GM12864 (cell line): ENCODE results near the gene FAM110A.

ENCODE experiments used
- DNase-seq: peaks from one replicate; pipeline ENCODE4 v3.0.0-alpha.2; 2011; ENCODE audit warnings: low read depth
- H3K4me3 ChIP-seq: 2 replicates; pipeline ENCODE4 v1.5.1; 2011; ENCODE audit warnings: mild to moderate bottlenecking, low read depth, low read length, control low read depth
- TF ChIP-seq, protein P1 (sequence below): IDR thresholded peaks from 2 replicates; pipeline ENCODE4 v1.5.1; 2011; ENCODE audit warnings: low read depth, mild to moderate bottlenecking, moderate library complexity, low read length, control low read depth, inconsistent platforms; ENCODE audit errors: missing control alignments

Gene FAM110A

DNA sequence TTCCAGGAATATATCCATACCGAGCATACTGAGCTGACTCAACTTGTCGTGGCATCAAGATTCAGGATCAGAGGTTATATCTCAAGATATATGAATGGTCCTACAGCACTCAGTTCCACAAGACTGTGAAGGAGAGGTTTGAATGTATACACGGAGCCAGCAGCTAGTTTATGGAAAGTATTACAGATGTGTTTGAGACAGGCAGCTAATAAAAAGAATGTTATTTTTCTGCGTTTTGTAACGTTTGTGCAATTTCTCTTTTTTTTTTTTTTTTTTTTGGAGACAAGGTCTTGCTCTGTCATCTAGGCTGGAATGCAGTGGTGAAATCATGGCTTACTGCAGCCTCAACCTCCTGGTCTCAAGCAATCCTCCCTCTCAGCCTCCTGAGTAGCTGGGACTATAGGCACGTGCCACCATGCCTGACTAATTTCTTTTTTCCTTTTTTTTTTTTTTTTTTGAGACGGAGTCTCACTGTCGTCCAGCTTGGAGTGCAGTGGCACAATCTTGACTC is 3.4 kb upstream of the FAM110A start:
- H3K4me3 ChIP-seq = no peak overlapping the region
- TF ChIP-seq, protein P1, sequence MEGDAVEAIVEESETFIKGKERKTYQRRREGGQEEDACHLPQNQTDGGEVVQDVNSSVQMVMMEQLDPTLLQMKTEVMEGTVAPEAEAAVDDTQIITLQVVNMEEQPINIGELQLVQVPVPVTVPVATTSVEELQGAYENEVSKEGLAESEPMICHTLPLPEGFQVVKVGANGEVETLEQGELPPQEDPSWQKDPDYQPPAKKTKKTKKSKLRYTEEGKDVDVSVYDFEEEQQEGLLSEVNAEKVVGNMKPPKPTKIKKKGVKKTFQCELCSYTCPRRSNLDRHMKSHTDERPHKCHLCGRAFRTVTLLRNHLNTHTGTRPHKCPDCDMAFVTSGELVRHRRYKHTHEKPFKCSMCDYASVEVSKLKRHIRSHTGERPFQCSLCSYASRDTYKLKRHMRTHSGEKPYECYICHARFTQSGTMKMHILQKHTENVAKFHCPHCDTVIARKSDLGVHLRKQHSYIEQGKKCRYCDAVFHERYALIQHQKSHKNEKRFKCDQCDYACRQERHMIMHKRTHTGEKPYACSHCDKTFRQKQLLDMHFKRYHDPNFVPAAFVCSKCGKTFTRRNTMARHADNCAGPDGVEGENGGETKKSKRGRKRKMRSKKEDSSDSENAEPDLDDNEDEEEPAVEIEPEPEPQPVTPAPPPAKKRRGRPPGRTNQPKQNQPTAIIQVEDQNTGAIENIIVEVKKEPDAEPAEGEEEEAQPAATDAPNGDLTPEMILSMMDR = no peak
- DNase-seq = no peak

DNA sequence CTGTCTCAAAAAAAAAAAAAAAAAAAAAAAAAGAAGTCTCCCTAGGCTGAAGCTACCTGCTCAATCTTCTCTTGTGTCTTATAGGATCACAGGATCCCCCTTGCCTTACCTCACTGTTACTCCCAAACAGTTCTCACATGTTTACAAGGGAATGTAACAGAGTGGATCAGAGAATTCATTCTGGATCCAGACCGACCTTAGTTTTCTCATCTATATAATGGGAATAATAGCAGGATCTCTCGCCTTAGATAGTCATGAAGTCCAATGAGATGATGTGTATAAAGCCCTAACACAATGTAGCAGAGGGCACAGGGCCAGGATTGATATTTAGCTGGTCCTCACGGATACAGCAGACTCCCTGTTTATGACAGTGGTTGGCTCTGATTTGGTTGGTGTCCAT is 2.3 kb upstream of the FAM110A start:
- no peak overlapping the region for H3K4me3 ChIP-seq
- TF ChIP-seq, protein P1 = no peak
- DNase-seq = no peak

DNA sequence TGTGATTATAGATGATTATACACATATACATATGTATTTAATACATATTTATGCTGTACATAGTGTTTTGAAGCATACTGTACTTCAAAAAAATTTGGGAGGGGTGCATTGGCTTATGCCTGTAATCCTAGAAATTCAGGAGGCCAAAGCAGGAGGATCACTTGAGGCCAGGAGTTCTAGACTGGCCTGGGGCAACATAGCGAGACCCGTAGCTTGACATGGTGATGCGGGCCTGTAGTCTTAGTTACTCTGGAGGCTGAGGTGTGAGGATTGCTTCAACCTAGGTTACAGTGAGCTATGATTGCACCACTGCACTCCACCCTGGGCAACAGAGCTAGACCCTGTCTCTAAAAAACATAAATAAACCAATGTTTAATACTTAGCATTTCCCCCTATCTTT is 1.6 kb upstream of the FAM110A start:
- DNase-seq = no peak
- TF ChIP-seq, protein P1 = no peak
- no peak overlapping the region for H3K4me3 ChIP-seq

DNA sequence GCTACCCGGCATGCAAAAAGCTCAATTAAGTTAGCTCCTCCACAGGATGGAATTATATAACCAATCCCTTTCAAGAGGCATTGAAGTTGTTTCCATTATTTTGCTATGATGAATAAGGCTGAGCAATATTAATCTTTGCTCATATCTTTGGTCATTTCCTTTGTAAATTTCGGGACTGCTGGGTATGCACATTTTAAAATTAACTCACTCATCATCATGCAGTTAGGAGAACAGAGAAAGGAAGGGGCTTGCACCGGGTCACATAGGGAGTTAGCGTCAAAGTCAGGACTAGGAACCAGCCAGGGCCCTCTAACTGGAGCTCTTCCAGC is 430 bp upstream of the FAM110A start:
- H3K4me3 ChIP-seq = peak overlapping the region; percentile 94
- TF ChIP-seq, protein P1 = no peak
- no peak for DNase-seq

DNA sequence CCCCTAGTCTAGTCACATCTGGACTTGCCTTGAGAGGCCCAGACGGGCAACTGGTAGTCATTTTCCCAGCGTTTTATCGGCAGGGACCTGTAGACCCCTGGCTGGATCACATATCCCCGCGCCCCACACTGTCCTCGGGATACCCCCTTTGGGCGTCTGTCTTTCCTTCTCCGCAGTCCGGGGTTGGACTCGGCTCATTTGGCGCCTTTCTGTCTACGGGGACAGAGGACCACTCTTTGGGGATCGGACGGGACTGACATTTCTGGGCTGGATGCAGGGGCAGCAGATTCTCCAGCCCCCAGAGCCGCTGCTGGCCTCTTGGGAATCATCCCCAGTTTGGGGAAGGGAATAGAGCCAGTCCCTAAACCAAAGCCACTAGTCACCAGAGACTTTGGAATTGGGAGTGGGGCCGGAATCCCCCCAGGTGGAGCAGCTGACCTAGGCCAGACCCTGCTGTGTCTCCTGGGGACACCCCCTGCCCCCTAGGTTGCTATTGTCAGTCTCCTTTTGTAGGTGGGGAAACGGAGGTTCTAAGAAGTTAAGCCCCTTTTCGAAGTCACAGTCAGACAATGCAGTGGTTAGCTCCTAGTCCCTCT is 734 bp downstream of the FAM110A start:
- TF ChIP-seq, protein P1 = no peak
- H3K4me3 ChIP-seq = peak overlapping the region; percentile 94
- no peak for DNase-seq

DNA sequence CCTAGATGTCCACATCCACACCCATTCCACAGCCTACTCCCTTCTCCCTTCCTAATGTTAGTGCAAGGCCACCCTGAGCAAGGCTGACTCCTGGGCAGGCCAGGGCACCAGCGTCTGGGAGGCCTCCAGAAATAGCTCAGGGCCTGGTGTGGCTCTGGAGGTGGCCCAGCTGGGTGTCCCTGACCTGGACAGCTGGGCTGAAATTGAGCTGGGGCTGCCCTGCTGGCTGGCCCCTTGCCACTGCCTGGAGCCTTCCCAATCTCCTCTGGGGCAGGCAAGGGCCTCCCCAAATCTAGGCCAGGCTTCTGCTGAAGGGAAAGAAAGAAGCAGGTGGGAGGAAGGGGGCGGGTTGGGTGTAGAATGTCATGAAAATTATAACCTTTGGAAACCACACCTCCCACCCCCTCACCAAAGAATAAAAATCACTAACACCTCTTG is 2.1 kb downstream of the FAM110A start:
- no peak overlapping the region for H3K4me3 ChIP-seq
- TF ChIP-seq, protein P1 = no peak
- DNase-seq = no peak

DNA sequence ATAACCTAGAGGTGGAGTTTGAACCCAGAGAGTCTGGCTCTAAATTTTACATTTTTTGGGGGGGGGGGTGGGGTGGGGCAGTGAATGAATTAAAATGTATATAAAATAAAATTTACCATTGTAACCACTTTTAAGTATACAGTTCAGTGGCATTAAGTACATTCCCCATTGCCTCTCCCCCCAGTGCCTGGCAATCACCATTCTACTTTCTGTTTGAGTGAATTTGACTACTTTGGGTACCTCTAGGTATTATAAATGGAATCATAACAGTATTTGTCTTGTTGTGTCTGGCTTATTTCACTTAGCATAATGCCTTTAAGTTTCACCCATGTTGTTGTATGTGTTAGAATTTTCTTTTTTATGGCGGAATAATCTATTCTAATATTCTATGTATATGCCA is 2.7 kb downstream of the FAM110A start:
- no peak overlapping the region for H3K4me3 ChIP-seq
- TF ChIP-seq, protein P1 = no peak
- DNase-seq = no peak
